HepG2 (cell line): ENCODE measurements around the gene ASCC2. TPM values are rescaled to one million over a fixed set of nuclear protein-coding genes. Genes with fewer than 3 reads are reported as not detected.

Experiments used
- ATAC-seq: fragments of 200-7000 bp; cut with Tn5 transposase; 3 replicates; pipeline ENCODE4 v1.9.1; 2020; ENCODE audit warnings: mild to moderate bottlenecking, moderate library complexity
- BruUV-seq: library from RNA; stranded (reverse); fragments of 400-500 nt; replicated peaks from 2 replicates; lab custom pipeline; 2021; lab: Mats Ljungman, UMichigan
- CTCF ChIA-PET: fragments of 300-600 bp; formaldehyde crosslinking; extraction: SDS; loops from one replicate; lab custom pipeline; 2021; ENCODE audit warnings: low total read pairs, inconsistent platforms, low intra/inter-chr PET ratio; lab: Yijun Ruan, JAX
- POLR2A ChIA-PET: fragments of 350-600 bp; sonication (Branson Sonifier 250); formaldehyde crosslinking; loops from one replicate; lab custom pipeline; 2020; ENCODE audit warnings: antibody characterized with exemption, inconsistent platforms; lab: Yijun Ruan, JAX
- DNase-seq: peaks from one replicate; pipeline ENCODE4 v3.0.0-alpha.2; 2015; ENCODE audit warnings: low spot score
- FAIRE-seq: peaks from 3 replicates; lab custom pipeline; 2011; peaks lifted over from hg19 to GRCh38; lab: Jason Lieb, UNC
- H2AFZ ChIP-seq: one replicate; pipeline ENCODE4 v1.6.1; 2011; ENCODE audit warnings: low read length, inconsistent platforms
- H3K27ac ChIP-seq: fragments of 300-600 bp; 3 replicates; pipeline ENCODE4 v1.8.0; 2011; ENCODE audit warnings: mixed run types, mild to moderate bottlenecking, mixed read lengths, low read length, inconsistent platforms; ENCODE audit not compliant: insufficient read depth; ENCODE audit errors: extremely low read length
- H3K27me3 ChIP-seq, 2 experiments: fragments of 200-600 bp in 1 of 2; 2 replicates in 1 of 2; 3 replicates in 1 of 2; pipeline versions ENCODE4 v1.6.0 to v1.8.0; 2011; ENCODE audit warnings: low read length in 2 of 2, mild to moderate bottlenecking in 2 of 2, moderate library complexity in 2 of 2, inconsistent platforms in 1 of 2; ENCODE audit not compliant: insufficient read depth in 2 of 2, control insufficient read depth in 1 of 2
- H3K36me3 ChIP-seq, 2 experiments: fragments of 200-600 bp in 1 of 2; replicated peaks in 1 of 2; 2 replicates in 1 of 2; 3 replicates in 1 of 2; pipeline versions ENCODE4 v1.5.1 to v1.8.0; 2011; ENCODE audit warnings: low read length in 2 of 2, inconsistent platforms in 1 of 2; ENCODE audit not compliant: insufficient read depth in 2 of 2, control insufficient read depth in 1 of 2
- H3K4me1 ChIP-seq: 2 replicates; pipeline ENCODE4 v1.5.1; 2012; ENCODE audit warnings: low read length, inconsistent platforms; ENCODE audit not compliant: insufficient read depth
- H3K4me2 ChIP-seq: 2 replicates; pipeline ENCODE4 v1.6.0; 2011; ENCODE audit warnings: low read depth, low read length, inconsistent platforms
- H3K4me3 ChIP-seq, 3 experiments: fragments of 200-600 bp in 1 of 3; sonication (generic), shearing (Covaris generic) in 1 of 3; replicated peaks in 1 of 3; 2 replicates each; pipeline ENCODE4 v1.5.1; 2011 to 2016; ENCODE audit warnings: low read length in 3 of 3, inconsistent platforms in 2 of 3, low read depth in 2 of 3, mild to moderate bottlenecking in 2 of 3, control low read depth in 1 of 3, mixed read lengths in 1 of 3; ENCODE audit not compliant: insufficient read depth in 1 of 3
- H3K79me2 ChIP-seq: one replicate; pipeline ENCODE4 v1.6.1; 2011; ENCODE audit warnings: low read length, inconsistent platforms; ENCODE audit not compliant: insufficient read depth
- H3K9ac ChIP-seq: 2 replicates; pipeline ENCODE4 v1.6.0; 2011; ENCODE audit warnings: mild to moderate bottlenecking, low read depth, low read length, inconsistent platforms; ENCODE audit not compliant: insufficient read depth
- H3K9me3 ChIP-seq: 2 replicates; pipeline ENCODE4 v1.5.1; 2012; ENCODE audit warnings: mild to moderate bottlenecking, low read length
- H4K20me1 ChIP-seq: 2 replicates; pipeline ENCODE4 v1.6.0; 2011; ENCODE audit warnings: inconsistent platforms, mild to moderate bottlenecking, low read length, moderate library complexity; ENCODE audit not compliant: insufficient read depth
- MATR3 ChIP-seq: sonication (generic); formaldehyde crosslinking; IDR thresholded peaks from 2 replicates; pipeline ENCODE4 v1.4.0; 2020; ENCODE audit warnings: missing genetic modification reagents
- MBD4 ChIP-seq: IDR thresholded peaks from 2 replicates; pipeline ENCODE4 v1.6.1; 2012; ENCODE audit warnings: low read length, inconsistent platforms, borderline replicate concordance
- ZNF224 ChIP-seq: sonication (generic); formaldehyde crosslinking; IDR thresholded peaks from 2 replicates; pipeline ENCODE4 v1.5.0; 2020; ENCODE audit warnings: mild to moderate bottlenecking, missing genetic modification reagents
- WGBS: methylation state at CpG from one replicate; pipeline ENCODE4 v1.1.6; 2017; ENCODE audit warnings: low lambda C conversion rate; 5-methylcytosine and 5-hydroxymethylcytosine counted together
- in situ Hi-C: cut with HindIII; loops from 2 replicates; pipeline ENCODE4 v1.10.0; 2017; ENCODE audit warnings: low pct_unique_long_range_greater_than_20kb; ENCODE audit not compliant: extremely low pct_ligation_motif_present
- intact Hi-C: fragments of 100-400 bp; cut with micrococcal nuclease; formaldehyde crosslinking; loops from one replicate; pipeline ENCODE4 v1.10.0; 2022; ENCODE audit not compliant: unreplicated experiment
- polyA plus RNA-seq, 8 experiments: library from polyadenylated mRNA; depleted of rRNA in 3 of 8; stranded (reverse) in 7 of 8; unstranded in 1 of 8; fragments of >200 nt; fragmentation: Illumina TruSeq in 4 of 8; extraction: Trizol in 4 of 8; gene quantifications; 2 replicates each; pipeline versions ENCODE4 v1.2.1 to v1.2.3, GENCODE V29; 2011 to 2016; ENCODE audit warnings: low read depth in 4 of 8, missing spikeins in 1 of 8, mixed read lengths in 1 of 8; ENCODE audit not compliant: insufficient read depth in 1 of 8
- total RNA-seq, 5 experiments: library from RNA; depleted of rRNA; stranded (reverse); fragments of >200 nt; fragmentation: Illumina TruSeq; extraction: Trizol; gene quantifications; 2 replicates each; pipeline ENCODE4 v1.2.3, GENCODE V29; 2016; ENCODE audit warnings: low read depth in 1 of 5
- TF ChIP-seq, protein P1 (sequence below): sonication (generic); formaldehyde crosslinking; IDR thresholded peaks from 2 replicates; pipeline ENCODE4 v1.4.0; 2020; ENCODE audit warnings: missing genetic modification reagents

ASCC2 gene
- total and polyA plus RNA-seq, 2 of the 13 experiments (the other 11 are each of a cell fraction or from before 2014, with no cell fraction given) = 26.2 to 26.3 TPM

DNA sequence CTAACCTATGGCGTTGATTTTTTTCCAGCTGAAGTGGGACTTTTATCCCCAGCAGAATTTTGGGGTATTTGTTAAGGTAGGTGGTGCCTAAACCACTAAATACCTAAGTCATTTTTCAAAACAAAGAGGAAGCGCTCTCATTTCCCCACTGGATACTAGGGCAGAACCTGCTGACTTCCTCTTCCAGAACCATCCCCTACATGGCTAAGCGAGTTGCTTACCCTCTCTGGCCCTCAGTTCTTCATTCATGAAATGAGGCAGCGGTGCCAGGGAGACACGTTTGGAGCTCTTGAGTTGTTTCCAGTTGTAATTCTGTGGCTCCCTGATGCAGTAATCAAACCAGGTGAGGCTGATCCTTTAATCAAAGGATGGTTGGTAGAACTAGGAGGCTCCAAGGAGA is 34.9 kb upstream of the ASCC2 start:
- peaks cover 0 to 5% of the 10 kb centered on the region in 2 experiments; a peak in 2 of 5 replicates for H3K27me3 ChIP-seq
- in situ Hi-C loops = no loop called here
- H3K9ac ChIP-seq = no peak overlapping the region
- no peak for TF ChIP-seq MBD4
- TF ChIP-seq, all 625 proteins: peak for 0
- no TSS peak for BruUV-seq
- Histone ChIP-seq H2AFZ (no peak overlapping the region), H3K79me2 (no peaks in the 10 kb centered on the region), H3K36me3 (no peaks in the 10 kb centered on the region), H3K4me2 (no peak overlapping the region), H3K9me3 (no peaks in the 10 kb centered on the region), H4K20me1 (no peaks in the 10 kb centered on the region), H3K27ac (no peak overlapping the region), H3K4me1 (peaks cover 26% of the 10 kb centered on the region), H3K4me3 (no peak overlapping the region)
- ChIA-PET CTCF (no interaction called here), POLR2A (interaction anchor here (3.8 kb wide), 1 partner anchor 10 kb away, joined by 19 read pairs; the partner anchor contains the start of gene MTMR3)
- no peak for FAIRE-seq
- intact Hi-C loops = no loop called here
- no peak for ATAC-seq
- 59% methylated on average over 5 of the region's 5 CpGs for WGBS
- DNase-seq = no peak

DNA sequence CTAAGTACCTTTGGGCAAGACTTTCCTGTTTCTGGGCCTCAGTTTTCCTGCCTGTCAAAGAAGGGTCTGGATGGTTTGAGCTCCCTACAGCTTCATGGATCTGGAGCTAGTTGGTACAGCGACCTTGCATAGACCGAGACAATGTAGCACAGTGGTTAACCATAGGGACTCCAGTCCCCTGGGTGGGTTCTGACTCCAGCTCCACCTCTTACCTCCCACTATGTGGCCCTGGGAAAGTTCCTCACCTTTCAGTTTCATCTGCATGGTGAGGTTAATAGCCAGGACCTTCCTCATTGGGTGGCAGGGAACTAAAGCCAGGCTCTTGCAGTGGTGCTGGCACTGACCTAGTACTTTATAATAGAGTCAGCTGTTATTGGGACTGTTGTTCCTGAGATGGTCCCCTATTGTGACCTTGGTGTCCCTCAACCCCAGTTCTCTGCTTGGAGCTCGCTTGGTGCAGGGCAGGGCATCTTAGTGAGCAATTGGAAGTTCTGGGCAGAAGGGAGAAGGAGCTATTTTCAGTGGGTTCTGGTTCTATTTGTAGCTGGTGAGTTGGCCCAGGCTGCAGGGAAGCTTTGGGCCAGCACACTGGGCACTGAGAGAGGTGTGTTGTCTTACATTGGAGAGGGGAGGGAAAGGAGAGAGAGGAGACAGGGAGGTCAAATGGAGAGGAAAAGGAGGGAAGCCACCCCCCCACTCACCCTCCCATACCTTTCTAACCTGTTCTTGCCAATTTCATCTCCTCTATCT is 34.2 kb upstream of the ASCC2 start:
- ChIA-PET CTCF (no interaction called here), POLR2A (interaction anchor here (3.8 kb wide), 1 partner anchor 10 kb away, joined by 19 read pairs; the partner anchor contains the start of gene MTMR3)
- Histone ChIP-seq H3K36me3 (no peaks in the 10 kb centered on the region), H3K9me3 (no peaks in the 10 kb centered on the region), H3K4me1 (peaks cover 26% of the 10 kb centered on the region), H3K4me2 (peak overlapping the region; percentile 70), H3K79me2 (no peaks in the 10 kb centered on the region), H4K20me1 (no peaks in the 10 kb centered on the region), H3K9ac (peak overlapping the region; percentile 19; the same call in 1 of the 2 replicates), H3K4me3 (peak overlapping the region in 1 of 3 experiments; percentile 48; a peak in 4 of 6 replicates), H3K27me3 (peaks cover 0 to 5% of the 10 kb centered on the region in 2 experiments; a peak in 2 of 5 replicates), H2AFZ (no peak overlapping the region), H3K27ac (no peak overlapping the region)
- ATAC-seq = peak; percentile 62
- no TSS peak for BruUV-seq
- in situ Hi-C loops (no loop called here), intact Hi-C loops (no loop called here)
- FAIRE-seq = no peak
- DNase-seq = no peak
- WGBS = 0% methylated on average over 1 of the region's 3 CpGs
- TF ChIP-seq ZNF224 = no peak
- no peak for TF ChIP-seq MATR3 (CRISPR knock-in tag)
- TF ChIP-seq, protein P1, sequence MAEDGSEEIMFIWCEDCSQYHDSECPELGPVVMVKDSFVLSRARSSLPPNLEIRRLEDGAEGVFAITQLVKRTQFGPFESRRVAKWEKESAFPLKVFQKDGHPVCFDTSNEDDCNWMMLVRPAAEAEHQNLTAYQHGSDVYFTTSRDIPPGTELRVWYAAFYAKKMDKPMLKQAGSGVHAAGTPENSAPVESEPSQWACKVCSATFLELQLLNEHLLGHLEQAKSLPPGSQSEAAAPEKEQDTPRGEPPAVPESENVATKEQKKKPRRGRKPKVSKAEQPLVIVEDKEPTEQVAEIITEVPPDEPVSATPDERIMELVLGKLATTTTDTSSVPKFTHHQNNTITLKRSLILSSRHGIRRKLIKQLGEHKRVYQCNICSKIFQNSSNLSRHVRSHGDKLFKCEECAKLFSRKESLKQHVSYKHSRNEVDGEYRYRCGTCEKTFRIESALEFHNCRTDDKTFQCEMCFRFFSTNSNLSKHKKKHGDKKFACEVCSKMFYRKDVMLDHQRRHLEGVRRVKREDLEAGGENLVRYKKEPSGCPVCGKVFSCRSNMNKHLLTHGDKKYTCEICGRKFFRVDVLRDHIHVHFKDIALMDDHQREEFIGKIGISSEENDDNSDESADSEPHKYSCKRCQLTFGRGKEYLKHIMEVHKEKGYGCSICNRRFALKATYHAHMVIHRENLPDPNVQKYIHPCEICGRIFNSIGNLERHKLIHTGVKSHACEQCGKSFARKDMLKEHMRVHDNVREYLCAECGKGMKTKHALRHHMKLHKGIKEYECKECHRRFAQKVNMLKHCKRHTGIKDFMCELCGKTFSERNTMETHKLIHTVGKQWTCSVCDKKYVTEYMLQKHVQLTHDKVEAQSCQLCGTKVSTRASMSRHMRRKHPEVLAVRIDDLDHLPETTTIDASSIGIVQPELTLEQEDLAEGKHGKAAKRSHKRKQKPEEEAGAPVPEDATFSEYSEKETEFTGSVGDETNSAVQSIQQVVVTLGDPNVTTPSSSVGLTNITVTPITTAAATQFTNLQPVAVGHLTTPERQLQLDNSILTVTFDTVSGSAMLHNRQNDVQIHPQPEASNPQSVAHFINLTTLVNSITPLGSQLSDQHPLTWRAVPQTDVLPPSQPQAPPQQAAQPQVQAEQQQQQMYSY (CRISPR knock-in tag) = peak; percentile 96
